ENCODE measurements around the gene EDRF1.

GRCh38 chr10:125761961-125762360 is 42.5 kb downstream of the EDRF1 start:
- no peak for TF ChIP-seq POLR2A (IDR thresholded peaks at IDR 0.05)
- no peak for TF ChIP-seq POLR2AphosphoS5 (IDR thresholded peaks at IDR 0.05)

Data from upper lobe of left lung (tissue), 4 donors.